H1 (cell line): ENCODE data around the gene ARHGEF1. TPM values are rescaled to one million over a fixed set of nuclear protein-coding genes. Genes with fewer than 3 reads are reported as not detected.

Experiments used
- CTCF ChIA-PET: fragments of 300-600 bp; sonication (Branson Sonifier 250); formaldehyde crosslinking; loops from one replicate; lab custom pipeline; 2021; ENCODE audit not compliant: partially characterized antibody; lab: Charles Lee
- POLR2A ChIA-PET: fragments of 300-600 bp; sonication (Branson Sonifier 250); formaldehyde crosslinking; loops from one replicate; lab custom pipeline; 2021; ENCODE audit warnings: inconsistent platforms; ENCODE audit not compliant: partially characterized antibody; lab: Charles Lee
- DNase-seq, 2 experiments: peaks; one replicate each; pipeline versions ENCODE4 v3.0.0 to v3.0.0-alpha.2; 2010 to 2022; ENCODE audit warnings: low spot score in 2 of 2, low read depth in 1 of 2, mixed read lengths in 1 of 2
- FAIRE-seq: peaks from 2 replicates; lab custom pipeline; 2011; peaks lifted over from hg19 to GRCh38; lab: Jason Lieb, UNC
- H2AFZ ChIP-seq: 2 replicates; pipeline ENCODE4 v1.8.1; 2012; ENCODE audit warnings: low read length, inconsistent platforms
- H2AK5ac ChIP-seq: 2 replicates; pipeline ENCODE4 v1.6.1; 2013; ENCODE audit warnings: low read depth, low read length
- H2BK120ac ChIP-seq: replicated peaks from 2 replicates; pipeline ENCODE3; 2013; ENCODE audit warnings: low read depth, low read length, inconsistent platforms
- H2BK12ac ChIP-seq: 2 replicates; pipeline ENCODE4 v1.6.1; 2013; ENCODE audit warnings: low read depth, low read length
- H2BK15ac ChIP-seq: 2 replicates; pipeline ENCODE4 v1.6.1; 2013; ENCODE audit warnings: low read length
- H2BK20ac ChIP-seq: 2 replicates; pipeline ENCODE4 v1.6.1; 2013; ENCODE audit warnings: low read length
- H2BK5ac ChIP-seq: 2 replicates; pipeline ENCODE4 v1.6.1; 2013; ENCODE audit warnings: low read depth, low read length
- H3K14ac ChIP-seq: 2 replicates; pipeline ENCODE4 v1.6.1; 2013; ENCODE audit warnings: inconsistent platforms; ENCODE audit not compliant: insufficient read length
- H3K18ac ChIP-seq: 2 replicates; pipeline ENCODE4 v1.6.1; 2013; ENCODE audit warnings: low read length; ENCODE audit errors: extremely low read depth
- H3K23ac ChIP-seq: 2 replicates; pipeline ENCODE4 v1.6.1; 2013; ENCODE audit warnings: inconsistent platforms; ENCODE audit not compliant: insufficient read length
- H3K23me2 ChIP-seq: 2 replicates; pipeline ENCODE4 v1.6.1; 2013; ENCODE audit warnings: low read depth, low read length
- H3K27ac ChIP-seq: 2 replicates; pipeline ENCODE4 v1.6.1; 2011; ENCODE audit warnings: low read depth, low read length, inconsistent platforms
- H3K27me3 ChIP-seq, 4 experiments: replicated peaks in 1 of 4; 1 replicate in 1 of 4; 2 replicates in 3 of 4; pipeline versions ENCODE4 v1.6.1 to v1.8.1; 2011 to 2013; ENCODE audit warnings: low read length in 3 of 4, mild to moderate bottlenecking in 3 of 4, inconsistent platforms in 2 of 4, mixed read lengths in 2 of 4, moderate library complexity in 1 of 4; ENCODE audit not compliant: control insufficient read depth in 3 of 4, insufficient read depth in 3 of 4; ENCODE audit errors: extremely low read depth in 1 of 4
- H3K36me3 ChIP-seq, 4 experiments: 2 replicates each; pipeline versions ENCODE4 v1.6.1 to v1.8.1; 2011 to 2013; ENCODE audit warnings: mild to moderate bottlenecking in 4 of 4, low read length in 3 of 4, moderate library complexity in 2 of 4, control low read depth in 1 of 4, inconsistent platforms in 1 of 4; ENCODE audit not compliant: insufficient read depth in 4 of 4, control insufficient read depth in 2 of 4
- H3K4ac ChIP-seq: replicated peaks from 2 replicates; pipeline ENCODE3; 2013; ENCODE audit warnings: low read length, low read depth, mixed read lengths, inconsistent platforms; ENCODE audit not compliant: insufficient read length
- H3K4me1 ChIP-seq, 4 experiments: replicated peaks in 1 of 4; 1 replicate in 1 of 4; 2 replicates in 3 of 4; pipeline versions ENCODE4 v1.6.1 to v1.8.1; 2011 to 2013; ENCODE audit warnings: low read length in 3 of 4, inconsistent platforms in 2 of 4, mixed read lengths in 1 of 4; ENCODE audit not compliant: insufficient read depth in 4 of 4, control insufficient read depth in 3 of 4
- H3K4me2 ChIP-seq, 2 experiments: 2 replicates each; pipeline versions ENCODE4 v1.6.1 to v1.8.1; 2011 to 2013; ENCODE audit warnings: low read depth in 2 of 2, low read length in 2 of 2, control low read depth in 1 of 2, inconsistent platforms in 1 of 2, mild to moderate bottlenecking in 1 of 2; ENCODE audit not compliant: insufficient read depth in 1 of 2
- H3K4me3 ChIP-seq, 4 experiments: fragments of 200-600, 300-600 bp in 1 of 4; sonication (generic), shearing (Covaris generic), sonication (Bioruptor Twin) in 1 of 4; 2 replicates each; pipeline versions ENCODE4 v1.5.1 to v1.8.1; 2011 to 2016; ENCODE audit warnings: low read length in 4 of 4, low read depth in 3 of 4, control low read depth in 2 of 4, inconsistent platforms in 2 of 4, mild to moderate bottlenecking in 2 of 4, mixed read lengths in 1 of 4, moderate library complexity in 1 of 4; ENCODE audit not compliant: insufficient read depth in 2 of 4; ENCODE audit errors: extremely low read depth in 1 of 4
- H3K56ac ChIP-seq: replicated peaks from 2 replicates; pipeline ENCODE3; 2013; ENCODE audit warnings: low read depth, mild to moderate bottlenecking, mixed read lengths, low read length, inconsistent platforms; ENCODE audit not compliant: insufficient read length
- H3K79me1 ChIP-seq: 2 replicates; pipeline ENCODE4 v1.6.1; 2013; ENCODE audit warnings: low read depth, low read length, control low read depth
- H3K79me2 ChIP-seq, 2 experiments: 2 replicates each; pipeline versions ENCODE4 v1.6.1 to v1.8.1; 2012 to 2013; ENCODE audit warnings: low read length in 2 of 2, mild to moderate bottlenecking in 2 of 2, inconsistent platforms in 1 of 2; ENCODE audit not compliant: insufficient read depth in 2 of 2, control insufficient read depth in 1 of 2
- H3K9ac ChIP-seq, 4 experiments: replicated peaks in 1 of 4; 1 replicate in 1 of 4; 2 replicates in 3 of 4; pipeline versions ENCODE4 v1.6.1 to v1.8.1; 2011 to 2013; ENCODE audit warnings: low read depth in 3 of 4, low read length in 3 of 4, control low read depth in 2 of 4, mild to moderate bottlenecking in 2 of 4, moderate library complexity in 2 of 4, inconsistent platforms in 1 of 4; ENCODE audit errors: extremely low read depth in 1 of 4
- H3K9me3 ChIP-seq, 2 experiments: 2 replicates each; pipeline versions ENCODE4 v1.6.1 to v1.8.1; 2012 to 2013; ENCODE audit warnings: mild to moderate bottlenecking in 2 of 2, moderate library complexity in 2 of 2, control low read depth in 1 of 2, inconsistent platforms in 1 of 2, low read depth in 1 of 2, low read length in 1 of 2, mixed read lengths in 1 of 2; ENCODE audit not compliant: insufficient read depth in 2 of 2
- H4K20me1 ChIP-seq, 2 experiments: replicated peaks in 1 of 2; 2 replicates each; pipeline versions ENCODE3 to v1.8.1; 2011 to 2013; ENCODE audit warnings: inconsistent platforms in 2 of 2, low read length in 2 of 2, mild to moderate bottlenecking in 1 of 2; ENCODE audit not compliant: insufficient read depth in 2 of 2, control insufficient read depth in 1 of 2
- H4K5ac ChIP-seq: 2 replicates; pipeline ENCODE4 v1.6.1; 2013; ENCODE audit warnings: low read length, low read depth, mixed read lengths, inconsistent platforms; ENCODE audit not compliant: insufficient read length
- H4K8ac ChIP-seq: 2 replicates; pipeline ENCODE4 v1.8.0; 2013; ENCODE audit warnings: mild to moderate bottlenecking, moderate library complexity, low read length, inconsistent platforms; ENCODE audit not compliant: insufficient read depth; ENCODE audit errors: extremely low read depth
- H4K91ac ChIP-seq: replicated peaks from 2 replicates; pipeline ENCODE3; 2013; ENCODE audit warnings: low read length, mixed read lengths, inconsistent platforms; ENCODE audit not compliant: insufficient read length
- CTBP2 ChIP-seq: IDR thresholded peaks from 2 replicates; pipeline ENCODE4 v1.7.0; 2011; ENCODE audit warnings: borderline replicate concordance, mild to moderate bottlenecking, moderate library complexity, mixed read lengths, low read length; ENCODE audit not compliant: insufficient read depth, insufficient read length
- RBBP5 ChIP-seq: IDR thresholded peaks from 2 replicates; pipeline ENCODE4 v1.7.1; 2012; ENCODE audit warnings: low read depth, mild to moderate bottlenecking, inconsistent platforms, low read length, moderate library complexity, borderline replicate concordance
- WGBS, 2 experiments: shearing (Covaris generic) in 1 of 2; methylation state at CpG; one replicate each; pipeline versions ENCODE4 v1.1.6 to v1.1.7; 2013 to 2015; ENCODE audit warnings: low lambda C conversion rate in 2 of 2, mixed read lengths in 2 of 2, inconsistent platforms in 1 of 2, low coverage in 1 of 2, missing lambda C conversion rate in 1 of 2; ENCODE audit not compliant: insufficient replicate concordance in 2 of 2, insufficient coverage in 1 of 2, insufficient read length in 1 of 2; ENCODE audit errors: extremely low coverage in 1 of 2, missing lambda C conversion rate in 1 of 2; 5-methylcytosine and 5-hydroxymethylcytosine counted together
- polyA plus RNA-seq, 7 experiments: library from polyadenylated mRNA; depleted of rRNA in 3 of 7; stranded (reverse) in 5 of 7; unstranded in 2 of 7; fragments of >200 nt in 5 of 7; fragments of 200-250 nt in 2 of 7; gene quantifications; 1 replicate in 5 of 7; 2 replicates in 1 of 7; 4 replicates in 1 of 7; pipeline versions ENCODE4 v1.2.1 to v1.2.3, GENCODE V29; 2011 to 2013; ENCODE audit warnings: missing spikeins in 2 of 7, mixed read lengths in 2 of 7
- total RNA-seq: library from RNA; stranded (reverse); fragmentation: NEBNext Ultra II Directional; extraction: Animal tissue kit (Norgen Biotek cat#: 25700); gene quantifications from 2 replicates; pipeline ENCODE4 v1.2.1, GENCODE V29; 2021

Gene ARHGEF1
- total and polyA plus RNA-seq, 2 of the 8 experiments (the other 6 are each of a cell fraction or from before 2014, with no cell fraction given) = 23.0 to 49.0 TPM

DNA sequence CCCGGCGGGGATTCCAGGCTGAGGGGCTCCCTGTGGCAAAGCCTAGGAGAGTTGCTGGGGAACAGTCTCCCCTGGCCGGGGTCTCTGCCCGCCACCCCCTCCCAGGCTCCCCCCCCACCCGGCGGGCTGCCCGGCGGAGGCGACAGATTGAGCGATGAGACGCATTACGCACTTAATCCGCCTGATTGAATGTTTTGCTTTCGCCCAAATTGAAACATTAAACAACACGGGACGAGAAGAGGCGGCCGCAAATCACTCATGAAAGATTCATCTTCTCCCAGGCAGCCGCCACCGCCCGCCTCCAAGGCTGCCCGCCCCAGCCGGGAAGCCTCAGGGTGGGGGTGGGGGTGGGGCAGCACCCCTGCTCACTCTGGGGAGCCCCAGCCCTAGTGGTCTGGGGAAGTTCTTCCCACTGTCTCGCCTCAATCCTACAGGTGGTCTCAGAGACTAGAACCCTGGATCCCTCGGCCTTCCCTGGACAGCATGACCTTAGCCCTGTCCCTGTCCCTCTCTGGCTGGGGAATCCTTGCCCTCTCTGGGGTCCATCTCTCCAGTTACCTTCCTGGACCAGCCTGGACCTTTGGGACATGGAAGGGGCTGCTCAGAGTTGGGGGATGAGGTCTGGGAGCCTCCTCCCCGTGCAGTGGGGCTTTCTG is 52.9 kb downstream of the ARHGEF1 start:
- Histone ChIP-seq H3K23ac (no peak overlapping the region), H3K4me1 (peaks cover 0 to 13% (median 8%) of the 10 kb centered on the region in 4 experiments; a peak in 6 of 7 replicates), H4K91ac (peak overlapping the region; percentile 74), H3K27ac (no peak overlapping the region), H2AK5ac (no peak overlapping the region; the same call in 1 of the 2 replicates), H3K79me2 (no peaks in the 10 kb centered on the region), H4K8ac (no peak overlapping the region), H3K23me2 (peaks cover 10% of the 10 kb centered on the region; the same call in 1 of the 2 replicates), H2AFZ (no peak overlapping the region), H3K4me2 (no peak overlapping the region), H3K79me1 (no peaks in the 10 kb centered on the region), H3K36me3 (no peaks in the 10 kb centered on the region; a peak in 1 of 8 replicates), H3K56ac (no peak overlapping the region), H3K14ac (no peak overlapping the region), H3K4me3 (no peak overlapping the region), H3K18ac (no peak overlapping the region), H2BK12ac (no peak overlapping the region), H3K27me3 (peaks cover 32 to 79% (median 72%) of the 10 kb centered on the region in 4 experiments), H4K20me1 (peaks cover 0 to 21% of the 10 kb centered on the region in 2 experiments), H2BK5ac (no peak overlapping the region), H2BK20ac (no peak overlapping the region), H3K4ac (no peak overlapping the region), H2BK120ac (no peak overlapping the region), H3K9me3 (no peaks in the 10 kb centered on the region), H2BK15ac (no peak overlapping the region), H3K9ac (no peak overlapping the region; a peak in 1 of 7 replicates), H4K5ac (no peak overlapping the region)
- FAIRE-seq = no peak
- ChIA-PET POLR2A (interaction anchor here (2.5 to 9.6 kb wide), 2 partner anchors 64 kb away, joined by 18 to 71 read pairs; no protein-coding TSS in a partner anchor), CTCF (interaction anchor here (0.6 to 7.0 kb wide), 11 partner anchors 10 to 621 kb away, joined by 3 to 37 read pairs (median 5); no protein-coding TSS in a partner anchor)
- 53% methylated on average over 16 of the region's 26 CpGs; no CpG with 5 or more reads in 1 of the 2 experiments for WGBS, 2 experiments
- no peak for DNase-seq
- TF ChIP-seq CTBP2 (no peak), RBBP5 (no peak)
